C4-2B (cell line): ENCODE results near the gene ARHGAP26.

Experiments
- H3K27ac ChIP-seq: fragments of 450-650 bp; 2 replicates; pipeline ENCODE4 v1.5.1; 2017
- CTCF ChIP-seq: fragments of 450-650 bp; conservative IDR thresholded peaks from 2 replicates; pipeline ENCODE4 v1.5.1; 2017; ENCODE audit warnings: mild to moderate bottlenecking
- ZFX ChIP-seq: fragments of 450-650 bp; IDR thresholded peaks from 2 replicates; pipeline ENCODE4 v1.6.1; 2017

The ARHGAP26 gene

GRCh38 chr5:143204474-143205246 is 434.5 kb downstream of the ARHGAP26 start:
- TF ChIP-seq ZFX (no peak), CTCF (no peak)
- H3K27ac ChIP-seq: no peak overlapping the region

- TF ChIP-seq CTCF (no peak), ZFX (no peak)
- no peak overlapping the region for H3K27ac ChIP-seq
Measured at GRCh38 chr5:143205386-143205785, 435.2 kb downstream of the ARHGAP26 start.

- no peak overlapping the region for H3K27ac ChIP-seq
- TF ChIP-seq CTCF: no peak
- no peak for TF ChIP-seq ZFX
Measured at GRCh38 chr5:143205883-143206195, 435.7 kb downstream of the ARHGAP26 start.

- H3K27ac ChIP-seq: no peak overlapping the region
- TF ChIP-seq ZFX (no peak), CTCF (no peak)
Measured at GRCh38 chr5:143206196-143207053, 436.2 kb downstream of the ARHGAP26 start.

GRCh38 chr5:143207058-143207457 is 436.9 kb downstream of the ARHGAP26 start:
- TF ChIP-seq ZFX (no peak), CTCF (no peak)
- H3K27ac ChIP-seq: no peak overlapping the region

- H3K27ac ChIP-seq: no peak overlapping the region
- TF ChIP-seq CTCF (no peak), ZFX (no peak)
Measured at GRCh38 chr5:143207563-143208364, 437.6 kb downstream of the ARHGAP26 start.

GRCh38 chr5:143208365-143208641 is 438.1 kb downstream of the ARHGAP26 start:
- TF ChIP-seq ZFX (no peak), CTCF (no peak)
- H3K27ac ChIP-seq: no peak overlapping the region
